ENCODE results near the gene ACSL6.

The ACSL6 gene

GRCh38 chr5:132013711-132014110, 2.3 kb upstream of the ACSL6 start:
- DNase-seq, result no peak

GRCh38 chr5:132013006-132013689, 1.7 kb upstream of the ACSL6 start:
- DNase-seq, result no peak

- no peak for DNase-seq
Observed at GRCh38 chr5:132012371-132013005, 1.0 kb upstream of the ACSL6 start.

- DNase-seq, result no peak
Observed at GRCh38 chr5:132010989-132011621, 353 bp downstream of the ACSL6 start.

- DNase-seq, result no peak
Observed at GRCh38 chr5:132010645-132010988, 841 bp downstream of the ACSL6 start.

DNA sequence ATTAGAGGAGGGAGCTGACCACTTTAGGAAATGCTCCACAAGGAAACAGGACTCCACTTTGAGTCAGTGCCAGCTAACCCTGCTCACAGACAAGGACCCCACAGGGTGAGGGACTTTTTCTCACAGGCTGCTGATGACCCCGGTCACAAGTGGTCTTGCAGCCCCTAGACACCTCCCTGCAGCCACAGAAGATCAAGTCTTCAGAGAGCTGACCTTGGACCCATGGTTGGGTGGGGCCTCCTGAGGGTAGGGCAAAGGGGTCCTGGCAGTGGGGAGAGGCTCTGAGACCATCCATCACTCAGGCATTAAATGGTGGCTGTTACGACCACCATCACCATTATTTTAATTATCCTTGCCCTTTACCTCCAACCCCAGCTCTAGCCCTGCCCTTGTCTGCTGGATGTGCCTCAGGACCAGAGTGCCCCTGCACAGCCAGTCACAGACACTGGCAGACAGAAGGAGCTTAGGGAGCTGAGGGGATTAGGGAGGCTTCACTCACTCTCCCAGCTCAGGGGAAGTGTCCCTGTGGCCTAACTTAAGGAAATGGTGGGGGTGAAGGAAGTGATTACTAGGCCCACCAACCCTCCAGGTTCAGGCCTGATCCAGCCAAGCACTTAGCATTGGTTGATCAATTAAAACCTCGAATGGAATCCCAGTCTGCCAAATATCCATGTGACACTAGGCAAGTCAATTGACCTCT, 1.6 kb downstream of the ACSL6 start:
- no peak for DNase-seq

DNA sequence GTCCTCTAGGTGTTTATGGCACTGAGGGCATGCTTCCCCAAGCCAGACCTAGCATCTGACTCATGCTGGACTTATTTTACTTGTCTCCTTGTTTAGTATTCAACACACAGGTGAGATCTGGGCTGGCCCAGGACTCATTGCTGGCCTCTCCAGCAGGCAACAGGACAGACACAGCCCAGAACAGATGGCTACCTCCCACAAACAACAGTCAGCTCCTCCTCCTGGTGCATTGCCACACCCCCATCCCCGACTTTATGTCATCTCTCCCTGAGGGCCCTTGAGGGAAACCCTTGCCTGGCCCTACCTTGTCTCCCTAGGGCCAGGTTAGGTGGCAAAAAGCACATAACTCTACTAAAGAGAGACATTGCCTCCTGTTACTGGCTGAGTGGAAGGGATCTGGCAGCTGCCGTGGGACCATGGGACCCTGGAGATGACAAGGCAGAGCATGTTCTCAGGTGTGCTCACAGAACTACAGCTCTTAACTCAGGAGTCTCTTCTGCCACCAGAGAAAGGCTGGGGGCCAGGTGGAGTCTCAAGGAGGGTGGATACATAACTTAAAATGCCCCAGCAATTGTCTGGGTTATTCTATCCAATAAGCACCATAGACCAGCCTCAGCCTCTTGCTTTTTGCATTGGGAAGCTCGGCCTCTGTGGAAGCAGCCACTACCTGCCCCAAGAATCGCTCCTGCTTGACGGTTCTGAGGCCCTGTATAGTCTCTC, 2.3 kb downstream of the ACSL6 start:
- DNase-seq, result no peak

- no peak for DNase-seq
Observed at GRCh38 chr5:132008163-132008473, 3.3 kb downstream of the ACSL6 start.

- DNase-seq, result no peak
Observed at GRCh38 chr5:132007399-132008162, 3.9 kb downstream of the ACSL6 start.

DNA sequence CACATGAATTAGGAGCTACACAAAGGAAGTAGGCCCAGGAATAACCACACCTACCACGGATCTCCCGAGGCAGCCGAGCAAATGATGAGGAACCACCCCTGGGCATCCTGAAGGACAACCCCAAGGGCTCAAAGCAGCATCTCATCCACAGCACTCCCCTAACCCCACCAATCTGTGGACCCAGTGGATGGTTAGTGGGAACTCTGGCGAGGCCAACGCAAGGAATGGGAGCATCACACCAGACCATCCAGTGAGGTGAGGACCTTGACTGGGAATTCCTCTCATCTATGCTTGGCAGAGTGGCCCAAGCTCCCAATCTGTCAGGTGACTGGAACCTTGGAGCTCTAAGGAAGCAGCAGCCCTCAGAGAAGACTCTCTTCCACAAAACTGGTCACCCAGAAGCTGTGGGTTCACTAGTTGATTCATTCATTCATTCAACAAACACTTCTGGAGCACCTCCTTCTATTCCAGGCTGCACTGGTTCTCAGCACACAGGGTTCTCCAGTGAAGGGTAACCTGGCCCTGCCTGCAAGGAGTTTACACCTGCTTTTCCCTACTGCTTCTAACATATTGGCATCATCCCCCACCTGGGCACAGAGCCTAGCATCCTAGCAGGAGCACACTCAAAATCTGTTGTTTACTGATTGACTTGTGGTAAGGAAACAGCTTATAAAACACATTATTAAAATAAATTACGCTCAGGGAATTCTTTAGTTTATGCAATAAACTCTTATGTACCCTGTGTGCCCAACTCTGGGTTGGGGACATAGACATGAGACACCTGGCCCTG, 4.9 kb downstream of the ACSL6 start:
- no peak for DNase-seq

DNA sequence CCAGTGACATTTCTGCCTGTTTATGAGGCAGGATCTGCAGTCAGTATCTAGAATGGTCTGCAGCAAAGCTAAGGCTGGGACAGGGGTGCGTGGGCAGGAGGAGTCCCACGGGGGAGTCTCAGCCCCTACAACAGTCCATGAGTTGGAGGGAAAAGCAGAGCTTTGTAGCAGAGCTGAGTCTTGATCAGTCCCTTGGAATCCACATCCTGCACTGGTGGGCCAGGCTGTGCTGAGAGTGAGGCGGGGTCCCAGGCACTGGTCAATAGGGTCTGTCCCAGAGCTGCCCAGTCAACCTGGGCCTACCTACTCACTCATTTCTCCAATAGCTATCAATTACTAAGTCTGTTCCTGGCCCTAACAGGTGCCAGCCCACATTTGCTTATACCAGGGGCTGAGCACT, 5.9 kb downstream of the ACSL6 start:
- no peak for DNase-seq

- no peak for DNase-seq
Observed at GRCh38 chr5:132003982-132004381, 7.5 kb downstream of the ACSL6 start.

DNA sequence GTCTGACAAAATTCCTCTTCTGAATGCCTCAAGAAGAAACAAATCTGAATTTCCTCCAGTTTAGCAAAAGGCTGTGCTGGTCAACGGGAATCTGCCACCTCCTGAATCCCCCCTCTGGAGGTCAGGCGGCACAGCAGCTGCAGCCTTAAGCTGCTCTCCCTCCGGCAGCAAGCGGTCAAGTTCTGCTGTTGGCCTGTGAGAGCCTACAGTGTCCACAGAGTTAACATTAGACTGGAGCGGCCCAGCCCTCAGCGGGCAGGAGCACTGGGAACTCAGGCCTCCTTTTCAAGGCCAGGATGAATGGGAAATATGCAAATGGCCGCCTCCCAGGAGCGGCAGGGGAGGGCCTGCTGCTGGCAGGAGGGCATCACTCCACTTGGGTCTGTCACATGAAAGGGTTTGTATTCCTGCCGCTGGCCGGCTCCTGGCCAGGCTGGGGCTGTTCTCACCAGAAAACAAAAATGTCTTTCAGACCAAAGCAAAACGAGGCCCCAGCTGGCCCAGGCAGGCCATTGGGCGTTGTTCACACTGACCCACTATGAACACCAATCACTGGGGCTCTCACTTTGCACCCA, 8.2 kb downstream of the ACSL6 start:
- no peak for DNase-seq

GRCh38 chr5:132002757-132003156, 8.7 kb downstream of the ACSL6 start:
- no peak for DNase-seq

DNA sequence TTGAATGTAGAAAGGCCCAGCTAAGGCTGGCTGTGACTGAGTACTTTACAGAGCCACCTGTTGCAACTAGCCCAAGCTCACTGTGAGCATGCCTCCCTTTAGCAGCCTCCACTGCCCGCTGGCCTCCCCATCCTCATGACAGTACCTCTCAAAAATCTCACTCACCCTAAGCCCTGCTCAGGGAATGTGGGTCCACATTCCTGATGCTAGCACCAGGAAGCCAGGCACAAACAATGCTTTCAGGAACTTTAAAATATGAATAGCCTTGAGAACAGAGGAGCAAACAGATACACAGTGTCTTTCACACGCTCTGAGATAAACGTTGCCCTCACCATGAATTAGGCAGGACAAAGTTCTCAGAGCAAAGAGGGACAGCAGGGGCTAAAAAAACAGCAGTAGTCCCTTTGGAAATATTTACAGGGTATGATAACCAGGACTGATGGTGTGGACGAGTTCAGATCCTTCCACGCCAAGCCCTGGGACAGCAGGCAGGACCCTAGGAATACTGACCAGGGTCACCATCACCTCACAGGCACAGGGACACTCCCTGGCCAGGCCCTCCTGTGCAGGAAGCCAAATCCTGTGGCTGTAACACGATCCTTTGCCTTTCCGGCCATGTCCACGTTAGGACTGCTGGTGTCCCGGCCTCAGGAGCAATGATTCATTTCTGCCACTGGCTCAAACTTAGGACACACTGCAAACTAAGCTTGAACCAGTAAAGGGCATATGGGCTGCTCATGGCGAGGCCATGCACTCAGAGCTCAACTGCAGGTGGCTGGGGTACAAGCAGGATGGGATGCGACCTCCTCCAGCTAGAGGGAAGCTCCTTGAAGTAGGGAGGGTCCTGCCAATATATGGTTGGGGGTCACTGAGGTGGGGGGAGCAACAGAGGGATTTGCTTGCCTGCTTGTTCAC, 9.6 kb downstream of the ACSL6 start:
- no peak for DNase-seq

DNA sequence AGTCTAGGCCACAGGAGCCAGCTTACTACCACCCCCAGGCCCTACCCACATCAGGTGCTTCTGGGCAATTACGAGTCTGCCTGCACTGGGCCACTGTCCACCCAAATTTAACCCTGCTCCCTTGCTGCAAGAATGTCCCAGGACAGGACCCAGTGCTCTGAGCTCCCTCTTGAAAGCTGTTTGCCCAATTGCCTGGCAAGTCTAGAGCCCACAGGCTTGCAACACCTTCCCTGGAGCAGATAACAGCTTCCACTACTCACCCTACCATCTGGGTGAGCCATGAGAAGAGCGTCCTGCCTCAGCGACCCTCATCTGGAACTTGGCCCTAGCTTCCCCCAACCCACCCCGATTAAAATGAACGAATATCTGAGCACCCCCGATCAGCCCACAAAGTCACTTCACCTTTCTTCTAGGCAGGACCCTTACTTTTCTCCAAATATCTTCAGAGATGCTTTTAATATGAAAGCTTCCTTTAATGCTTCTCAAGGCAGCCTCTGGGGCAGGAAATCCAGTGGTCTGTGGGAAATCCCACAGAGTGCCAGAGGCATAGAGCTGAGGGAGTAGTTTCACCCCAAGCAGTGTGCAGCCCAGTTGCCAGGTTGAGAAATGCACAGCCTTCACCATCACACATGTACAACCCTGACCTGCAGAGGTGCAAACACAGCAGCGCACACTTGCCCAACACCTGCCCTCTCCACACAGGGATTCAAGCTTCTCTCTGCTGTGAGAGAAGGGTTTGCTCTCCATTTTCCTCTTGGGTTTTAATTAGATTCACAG, 10.6 kb downstream of the ACSL6 start:
- DNase-seq, result no peak

DNA sequence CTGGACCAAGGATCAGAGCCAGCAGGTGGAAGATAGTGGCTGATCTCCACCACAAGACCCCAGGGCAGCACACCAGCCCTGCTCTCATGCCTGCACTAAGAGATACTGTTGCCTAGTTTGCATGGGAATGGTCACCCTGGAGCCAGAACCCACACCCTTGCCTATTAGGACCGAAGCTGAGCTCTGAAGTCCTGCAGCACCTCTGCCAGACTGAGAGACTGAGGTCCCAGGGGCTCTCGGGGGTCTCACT, 11.3 kb downstream of the ACSL6 start:
- DNase-seq, result no peak

DNA sequence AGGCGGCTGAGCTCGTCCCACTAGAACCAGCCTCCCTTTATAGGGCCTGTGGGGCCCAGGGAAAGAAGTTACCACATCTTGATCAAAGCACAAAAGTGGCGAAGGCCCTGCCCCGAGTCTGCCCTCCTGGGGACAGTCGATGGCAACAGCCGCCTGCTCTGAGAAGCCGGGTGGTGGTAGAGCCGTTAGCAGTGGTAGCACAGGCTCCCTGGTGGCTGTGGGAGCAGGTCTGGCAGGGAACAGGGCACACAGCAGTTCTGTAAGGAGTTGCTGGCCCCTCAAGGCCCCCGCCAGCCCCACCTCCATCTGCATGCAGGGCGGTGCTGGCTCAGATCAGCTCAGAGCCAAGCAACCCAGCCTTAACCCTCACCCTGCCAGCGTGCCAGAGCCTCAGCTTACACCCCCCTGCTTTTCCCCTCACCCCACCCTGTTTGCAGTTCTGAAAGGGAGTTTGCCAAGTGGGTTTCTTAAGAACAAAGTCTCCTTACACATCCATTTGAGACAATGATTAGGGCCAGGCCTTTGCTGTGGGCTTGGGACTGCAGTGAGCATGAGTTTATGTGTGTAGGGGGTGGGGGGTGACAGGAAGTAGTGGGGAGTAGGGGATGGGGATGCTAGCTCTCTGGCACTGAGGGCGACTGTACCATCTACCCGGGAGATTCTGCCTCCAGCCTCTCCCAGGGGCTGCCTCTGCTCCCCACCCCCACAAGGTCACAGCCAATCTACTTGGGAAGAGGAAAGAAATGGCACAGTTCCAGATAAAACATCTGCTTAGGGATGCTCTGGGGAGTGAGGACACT, 11.8 kb downstream of the ACSL6 start:
- no peak for DNase-seq

DNA sequence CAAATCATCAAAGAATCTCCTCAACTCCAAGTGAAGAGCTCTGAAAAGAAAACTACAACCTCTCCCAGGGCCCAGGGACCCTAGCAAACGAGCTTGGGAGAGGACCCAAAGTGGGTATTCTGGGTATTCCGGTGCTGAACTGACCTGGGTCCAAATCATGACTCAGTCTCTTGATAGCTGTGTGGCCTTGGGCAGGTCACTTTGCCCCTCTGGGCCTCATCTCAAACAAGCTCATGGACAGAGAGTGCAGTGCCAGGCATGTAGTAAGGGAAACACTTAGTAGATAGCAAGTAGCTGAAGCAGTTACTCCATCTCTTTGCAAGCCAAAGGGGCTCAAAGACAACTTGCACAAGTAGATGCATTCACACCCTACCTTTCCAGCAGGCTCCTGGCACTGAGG, 12.4 kb downstream of the ACSL6 start:
- no peak for DNase-seq
